GM12801 (cell line): ENCODE data around the gene IFRD1.

Experiments used
- CTCF ChIP-seq: IDR thresholded peaks from one replicate; pipeline ENCODE4 v1.5.1; 2011; ENCODE audit warnings: control low read depth; ENCODE audit not compliant: insufficient read length; ENCODE audit errors: extremely low read depth

Gene IFRD1

DNA sequence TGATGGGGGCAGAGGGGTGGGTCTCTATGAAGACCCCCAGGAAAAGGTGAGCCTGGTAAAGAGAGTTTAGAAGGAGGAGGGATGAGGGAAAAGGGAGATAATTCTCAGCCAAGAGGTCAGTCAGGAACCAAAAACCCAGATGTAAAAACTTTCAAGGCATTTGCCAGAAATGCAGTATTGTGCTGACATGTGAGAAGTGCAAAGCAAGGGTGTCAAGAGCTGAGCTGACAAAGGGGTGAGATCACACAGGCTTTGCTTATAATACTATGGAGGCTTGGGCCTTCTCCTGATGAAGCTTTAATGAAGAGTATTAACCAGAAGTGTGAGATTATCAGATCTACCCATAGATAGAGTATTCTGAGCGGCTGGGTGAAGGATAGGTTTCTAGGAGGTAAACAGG is 22.3 kb upstream of the IFRD1 start:
- TF ChIP-seq CTCF: no peak

- TF ChIP-seq CTCF: no peak
These were observed 21.5 kb upstream of the IFRD1 start for GRCh38 chr7:112428715-112429114.

- TF ChIP-seq CTCF: no peak
These were observed 19.6 kb upstream of the IFRD1 start for GRCh38 chr7:112430649-112431048.

DNA sequence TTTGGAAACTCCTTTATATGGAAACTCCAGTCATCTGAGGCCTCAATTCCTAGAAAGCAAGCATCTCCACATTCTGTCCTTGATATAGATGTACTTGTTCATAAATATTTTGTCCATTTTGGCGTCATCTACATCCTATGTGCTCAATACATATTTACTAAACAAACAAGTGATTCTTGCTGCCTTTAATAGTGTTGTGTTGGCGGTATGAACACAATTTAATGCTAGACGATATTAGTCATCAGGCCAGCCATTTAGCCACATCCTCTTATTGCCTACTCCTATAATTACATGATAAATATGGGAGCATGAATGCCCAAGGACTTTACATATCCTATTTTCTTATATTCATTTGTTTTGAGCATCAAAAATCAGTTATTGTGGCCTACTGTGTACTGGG is 18.5 kb upstream of the IFRD1 start:
- no peak for TF ChIP-seq CTCF

DNA sequence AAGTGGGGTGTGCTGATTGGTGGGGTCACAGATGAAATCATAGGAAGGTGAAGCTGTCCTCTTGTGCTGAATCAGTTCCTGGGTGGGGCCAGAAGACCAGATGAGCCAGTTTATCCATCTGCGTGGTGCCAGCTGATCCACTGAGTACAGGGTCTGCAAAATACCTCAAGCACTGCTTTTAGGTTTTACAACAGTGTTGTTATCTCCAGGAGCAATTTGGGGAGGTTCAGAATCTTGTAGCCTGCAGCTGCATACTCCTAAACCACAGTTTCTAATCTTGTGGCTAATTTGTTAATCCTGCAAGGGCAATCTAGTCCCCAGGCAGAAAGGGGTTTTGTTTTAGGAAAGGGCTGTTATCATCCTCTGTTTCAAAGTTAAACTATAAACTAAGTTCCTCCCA is 17.0 kb upstream of the IFRD1 start:
- TF ChIP-seq CTCF: no peak

GRCh38 chr7:112437072-112437471 is 13.2 kb upstream of the IFRD1 start:
- TF ChIP-seq CTCF: no peak

GRCh38 chr7:112439476-112439875 is 10.8 kb upstream of the IFRD1 start:
- TF ChIP-seq CTCF: no peak

DNA sequence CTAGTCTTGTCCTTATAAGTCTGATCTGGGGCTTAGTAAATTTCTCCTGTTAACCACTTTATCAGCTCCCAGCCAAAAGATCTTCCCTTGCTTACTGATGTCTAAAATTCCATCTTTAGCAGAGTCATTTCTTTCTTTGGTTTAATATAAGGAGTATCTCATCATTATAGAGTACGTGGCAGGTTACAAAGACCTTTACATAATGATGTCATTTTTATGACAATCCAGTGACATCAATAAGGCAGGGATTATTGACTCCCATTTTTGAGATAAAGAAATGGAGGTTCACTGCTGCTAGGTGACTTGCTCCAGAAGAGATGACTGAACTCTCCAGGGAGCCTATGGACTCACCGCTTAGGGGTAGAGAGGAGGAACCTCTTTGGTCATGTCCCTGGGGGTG is 8.1 kb upstream of the IFRD1 start:
- TF ChIP-seq CTCF: no peak
